Dermis blood vessel endothelial cell (primary cell): ENCODE results near the gene YPEL5. TPM values are rescaled to one million over a fixed set of nuclear protein-coding genes. Genes with fewer than 3 reads are reported as not detected.
"Not testable (repeated sequence)": the region's sequence is repeated elsewhere in the genome, so short reads cannot be mapped to it uniquely, and the experiment has no call there.

Source experiments
- DNase-seq: peaks from one replicate; pipeline ENCODE4 v3.0.0; 2010
- total RNA-seq: library from RNA; depleted of rRNA; stranded (reverse); fragments of >200 nt; gene quantifications from 2 replicates; pipeline ENCODE4 v1.2.3, GENCODE V29; 2014

The YPEL5 gene
- total RNA-seq: 79.4 and 99.2 TPM in 2 replicates

GRCh38 chr2:30146337-30147195 is at the start of gene YPEL5:
Gene YPEL5, plus strand, starts transcription at chr2:30147007. Its CDS starts 9,645 bp downstream, at chr2:30156652.
- peak; percentile 99 for DNase-seq

- no peak for DNase-seq
These were observed 48.4 kb upstream of the YPEL5 start for GRCh38 chr2:30098266-30099005.

GRCh38 chr2:30099366-30099765 is 47.4 kb upstream of the YPEL5 start:
- DNase-seq: not testable (repeated sequence)

GRCh38 chr2:30100691-30101090 is 46.1 kb upstream of the YPEL5 start:
- DNase-seq: not testable (repeated sequence)

- no peak for DNase-seq
These were observed 42.5 kb upstream of the YPEL5 start for GRCh38 chr2:30104307-30104706.

- DNase-seq: no peak
These were observed 41.3 kb upstream of the YPEL5 start for GRCh38 chr2:30105556-30105955.

- no peak for DNase-seq
These were observed 40.3 kb upstream of the YPEL5 start for GRCh38 chr2:30106543-30106942.

- DNase-seq: no peak
These were observed 38.6 kb upstream of the YPEL5 start for GRCh38 chr2:30108192-30108591.

- no peak for DNase-seq
These were observed 38.0 kb upstream of the YPEL5 start for GRCh38 chr2:30108851-30109250.

GRCh38 chr2:30109856-30110255 is 37.0 kb upstream of the YPEL5 start:
- DNase-seq: peak; percentile 10

- no peak for DNase-seq
These were observed 36.0 kb upstream of the YPEL5 start for GRCh38 chr2:30110773-30111172.

- DNase-seq: not testable (repeated sequence)
These were observed 35.6 kb upstream of the YPEL5 start for GRCh38 chr2:30111186-30111585.

- no peak for DNase-seq
These were observed 34.2 kb upstream of the YPEL5 start for GRCh38 chr2:30112561-30112960.

GRCh38 chr2:30113617-30114293 is 33.1 kb upstream of the YPEL5 start:
- peak; percentile 64 for DNase-seq

- DNase-seq: peak; percentile 87
These were observed 31.4 kb upstream of the YPEL5 start for GRCh38 chr2:30115141-30115980.

- DNase-seq: no peak
These were observed 30.9 kb upstream of the YPEL5 start for GRCh38 chr2:30115981-30116285.

- DNase-seq: no peak
These were observed 24.4 kb upstream of the YPEL5 start for GRCh38 chr2:30122362-30122761.

- DNase-seq: no peak
These were observed 19.6 kb upstream of the YPEL5 start for GRCh38 chr2:30127016-30127893.

GRCh38 chr2:30134582-30134981 is 12.2 kb upstream of the YPEL5 start:
- no peak for DNase-seq

GRCh38 chr2:30135541-30135940 is 11.3 kb upstream of the YPEL5 start:
- DNase-seq: no peak

- peak; percentile 66 for DNase-seq
These were observed 9.9 kb upstream of the YPEL5 start for GRCh38 chr2:30136764-30137444.
